Stomach smooth muscle (tissue), 2 donors: Measurements from ENCODE around the gene RASAL1.

ENCODE experiments used
- H3K27ac ChIP-seq: one replicate; pipeline ENCODE4 v1.7.0; 2013; ENCODE audit warnings: mild to moderate bottlenecking, low read length, inconsistent platforms
- H3K27me3 ChIP-seq, 2 donors: one replicate each; pipeline ENCODE4 v1.7.0; 2013; ENCODE audit warnings: low read length in 2 of 2; ENCODE audit not compliant: insufficient read depth in 2 of 2, control insufficient read depth in 1 of 2
- H3K36me3 ChIP-seq, 2 donors: one replicate each; pipeline ENCODE4 v1.7.0; 2013; ENCODE audit warnings: low read length in 2 of 2; ENCODE audit not compliant: control insufficient read depth in 2 of 2, insufficient read depth in 2 of 2
- H3K4me1 ChIP-seq: one replicate; pipeline ENCODE4 v1.7.0; 2013; ENCODE audit warnings: low read length; ENCODE audit not compliant: control insufficient read depth, insufficient read depth
- H3K4me3 ChIP-seq, 2 donors: one replicate each; pipeline ENCODE4 v1.7.0; 2013; ENCODE audit warnings: low read length in 2 of 2
- H3K9ac ChIP-seq, 2 donors: one replicate each; pipeline ENCODE4 v1.7.0; 2013; ENCODE audit warnings: low read length in 2 of 2, mild to moderate bottlenecking in 1 of 2
- H3K9me3 ChIP-seq, 2 donors: one replicate each; pipeline ENCODE4 v1.7.0; 2013; ENCODE audit warnings: low read length in 2 of 2; ENCODE audit not compliant: control insufficient read depth in 2 of 2
- donor health status: healthy.
- donor health status: Pancreatic carcinoma.

The RASAL1 gene

DNA sequence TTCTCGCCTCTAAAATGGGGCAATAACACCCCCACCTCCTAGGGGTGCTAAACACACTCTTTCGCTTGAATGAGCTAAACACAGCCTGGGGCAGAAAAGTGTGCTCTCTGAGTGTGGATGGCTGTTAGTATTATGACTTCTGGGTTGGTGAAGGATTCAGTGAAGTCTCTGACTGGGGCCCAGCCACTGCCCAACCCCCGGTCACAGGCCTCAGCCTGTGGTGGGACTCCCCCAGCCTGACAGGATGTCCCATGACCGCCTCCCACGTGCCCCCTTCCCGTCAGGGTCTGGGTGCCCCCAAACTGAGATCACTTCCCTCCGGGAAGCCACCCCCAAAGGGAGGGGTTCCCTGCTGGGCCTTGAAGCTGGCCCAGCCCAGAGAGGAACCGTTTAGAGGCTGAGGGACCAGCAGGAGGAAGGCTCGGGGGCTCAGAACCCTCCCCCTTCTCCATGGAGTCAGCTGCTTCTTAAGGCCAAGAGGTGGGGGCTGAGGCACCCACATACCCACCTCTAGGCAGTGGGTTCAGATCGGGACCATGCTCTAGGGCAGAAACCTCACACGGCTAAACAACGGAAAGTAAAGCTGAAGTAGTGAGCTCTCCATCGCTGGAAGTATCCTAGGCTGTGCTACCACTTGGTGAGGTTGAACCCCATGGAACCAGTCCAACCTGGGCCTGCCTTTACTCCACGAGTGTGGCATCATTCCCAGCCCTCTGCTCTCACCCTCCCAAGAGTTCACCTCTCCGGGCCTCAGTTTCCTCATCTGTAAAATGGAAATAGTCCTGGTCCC is 65.2 kb downstream of the RASAL1 start:
- H3K4me3 ChIP-seq, result no peak overlapping the region
- H3K27me3 ChIP-seq, result peaks cover 5 to 10% of the 10 kb centered on the region in 2 donors
- no peaks in the 10 kb centered on the region for H3K9me3 ChIP-seq
- peaks cover 2% of the 10 kb centered on the region for H3K4me1 ChIP-seq
- H3K36me3 ChIP-seq, result no peaks in the 10 kb centered on the region
- no peak overlapping the region for H3K27ac ChIP-seq
- H3K9ac ChIP-seq, result no peak overlapping the region

DNA sequence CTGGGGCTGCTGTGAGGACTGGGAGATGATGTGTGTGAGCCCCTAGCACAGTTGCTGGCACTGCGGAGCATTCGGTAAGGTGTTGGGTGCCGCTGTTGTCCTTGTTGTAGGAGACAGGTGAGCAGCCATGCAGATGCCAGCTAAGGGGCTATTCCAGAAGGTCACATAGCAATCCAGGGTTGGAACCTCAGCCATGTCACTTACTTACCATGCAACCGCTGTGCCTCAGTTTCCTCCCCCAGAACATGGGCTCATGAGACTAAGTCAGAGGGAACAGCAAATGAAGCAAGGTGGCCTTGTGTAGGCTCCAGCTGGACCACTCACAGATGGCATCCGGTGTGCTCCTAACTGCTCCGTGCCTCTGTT is 65.8 kb downstream of the RASAL1 start:
- Histone ChIP-seq H3K9ac (no peak overlapping the region), H3K27me3 (peaks cover 7 to 13% of the 10 kb centered on the region in 2 donors), H3K9me3 (no peaks in the 10 kb centered on the region), H3K4me3 (no peak overlapping the region), H3K27ac (no peak overlapping the region), H3K36me3 (no peaks in the 10 kb centered on the region), H3K4me1 (peaks cover 3% of the 10 kb centered on the region)

- no peaks in the 10 kb centered on the region for H3K9me3 ChIP-seq
- peaks cover 4% of the 10 kb centered on the region for H3K4me1 ChIP-seq
- H3K9ac ChIP-seq, result no peak overlapping the region
- H3K27me3 ChIP-seq, result peaks cover 13 to 18% of the 10 kb centered on the region in 2 donors
- H3K36me3 ChIP-seq, result no peaks in the 10 kb centered on the region
- H3K4me3 ChIP-seq, result no peak overlapping the region
- no peak overlapping the region for H3K27ac ChIP-seq
Measured at GRCh38 chr12:113069149-113069548, 66.4 kb downstream of the RASAL1 start.

DNA sequence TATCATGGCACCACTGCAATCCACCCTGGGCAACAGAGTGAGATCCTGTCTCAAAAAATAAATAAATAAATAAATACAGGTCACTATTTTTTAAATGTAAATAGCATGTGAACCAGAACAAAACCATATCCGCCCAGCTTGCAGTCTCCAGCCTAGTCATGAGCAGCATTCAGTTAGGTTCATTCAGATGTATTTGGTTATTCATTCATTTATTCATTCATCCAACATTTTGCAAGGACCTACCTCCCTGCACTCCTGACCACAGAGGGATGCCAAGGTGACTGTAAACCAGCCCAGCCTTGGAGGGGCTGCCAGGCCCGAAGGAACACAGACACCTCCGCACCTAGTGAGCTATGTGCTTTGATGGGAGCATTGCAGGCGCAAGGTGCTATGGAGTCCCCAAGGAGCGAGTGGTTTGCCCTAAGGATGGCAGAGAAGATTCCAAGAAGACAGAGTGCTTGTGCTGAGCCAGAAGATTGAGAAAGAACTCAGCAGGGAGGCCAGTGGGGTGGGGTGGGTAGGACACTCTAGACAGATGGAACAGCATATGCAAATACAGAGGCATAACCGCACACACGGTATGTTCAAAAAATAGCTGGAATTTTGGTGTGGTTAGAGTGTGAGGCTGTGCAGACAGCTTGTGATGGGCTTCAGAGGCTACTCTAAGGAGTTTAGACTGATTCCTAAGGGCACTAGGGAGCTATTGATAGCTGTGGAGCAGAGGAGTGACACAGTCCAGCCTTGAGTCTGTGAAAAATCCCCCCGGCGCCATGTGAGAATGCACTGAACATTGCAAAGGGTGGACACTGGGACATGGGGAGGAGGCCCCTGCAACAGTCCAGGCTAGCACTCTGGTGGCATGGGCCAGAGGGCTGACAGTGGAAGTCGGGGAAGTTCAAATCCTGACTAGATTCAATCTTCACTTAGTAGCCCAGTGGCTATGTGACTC is 67.3 kb downstream of the RASAL1 start:
- Histone ChIP-seq H3K27ac (no peak overlapping the region), H3K4me1 (peaks cover 4% of the 10 kb centered on the region), H3K9me3 (no peaks in the 10 kb centered on the region), H3K4me3 (no peak overlapping the region), H3K36me3 (no peaks in the 10 kb centered on the region), H3K9ac (no peak overlapping the region), H3K27me3 (peaks cover 17 to 26% of the 10 kb centered on the region in 2 donors)

- Histone ChIP-seq H3K27me3 (peaks cover 17 to 32% of the 10 kb centered on the region in 2 donors), H3K36me3 (no peaks in the 10 kb centered on the region), H3K4me3 (no peak overlapping the region), H3K4me1 (peaks cover 4% of the 10 kb centered on the region), H3K27ac (no peak overlapping the region), H3K9me3 (no peaks in the 10 kb centered on the region), H3K9ac (no peak overlapping the region)
Measured at GRCh38 chr12:113066813-113067400, 68.7 kb downstream of the RASAL1 start.

DNA sequence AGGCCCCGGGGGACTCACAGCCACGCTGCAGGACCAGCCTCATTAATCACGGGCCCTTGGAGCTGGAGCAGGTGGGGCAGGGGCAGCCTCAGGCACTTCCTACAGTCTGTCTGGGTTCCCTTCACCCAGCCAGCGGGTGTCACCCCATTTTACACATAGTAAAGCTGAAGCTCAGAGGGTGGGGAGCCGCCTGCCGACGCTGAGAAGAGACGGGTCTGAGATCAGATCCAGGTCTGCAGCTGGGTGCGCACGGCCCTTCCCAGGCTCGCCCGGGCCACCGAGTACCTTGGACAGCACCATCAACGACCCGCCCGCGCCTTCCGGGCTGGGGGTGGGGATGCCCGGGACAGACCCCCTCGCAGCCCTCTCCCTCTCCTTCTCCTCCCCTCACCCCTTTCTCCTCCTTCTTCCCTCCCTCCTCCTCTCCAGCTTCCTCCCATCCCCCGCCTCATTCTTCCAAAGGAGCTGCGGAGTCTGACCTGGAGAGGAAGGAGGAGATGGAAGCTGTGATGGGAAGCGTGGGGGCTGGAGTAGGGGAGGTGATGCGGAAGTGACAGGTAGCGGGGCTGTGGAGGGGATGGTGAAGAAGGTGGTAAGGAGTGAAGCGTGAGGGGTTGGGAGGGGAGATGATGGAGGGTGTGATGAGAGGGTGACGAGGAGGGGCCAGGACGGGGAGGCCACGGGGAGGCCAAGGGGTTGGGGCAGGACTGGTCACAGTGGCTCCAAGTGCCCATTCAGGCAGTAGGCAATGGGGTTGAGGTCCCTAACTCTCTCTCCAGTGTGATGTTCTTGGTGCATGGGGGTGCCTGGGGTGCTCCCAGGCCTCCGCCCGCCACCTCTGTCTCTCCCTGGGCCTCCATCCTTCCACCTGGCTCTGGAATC is 70.2 kb downstream of the RASAL1 start:
- no peak overlapping the region for H3K9ac ChIP-seq
- peaks cover 4% of the 10 kb centered on the region for H3K4me1 ChIP-seq
- no peaks in the 10 kb centered on the region for H3K9me3 ChIP-seq
- H3K4me3 ChIP-seq, result no peak overlapping the region
- no peak overlapping the region for H3K27ac ChIP-seq
- H3K36me3 ChIP-seq, result no peaks in the 10 kb centered on the region
- peaks cover 17 to 40% of the 10 kb centered on the region in 2 donors for H3K27me3 ChIP-seq

- Histone ChIP-seq H3K27me3 (peaks cover 17 to 39% of the 10 kb centered on the region in 2 donors), H3K27ac (no peak overlapping the region), H3K9ac (no peak overlapping the region)
Measured at GRCh38 chr12:113064395-113065125, 71.0 kb downstream of the RASAL1 start.

GRCh38 chr12:113063396-113064350 is 71.9 kb downstream of the RASAL1 start:
- H3K27me3 ChIP-seq, result peaks cover 18 to 39% of the 10 kb centered on the region in 2 donors

More at GRCh38 chr12:113064395-113065125, 71.0 kb downstream of the RASAL1 start:
- Histone ChIP-seq H3K9me3 (no peaks in the 10 kb centered on the region), H3K4me1 (peaks cover 4% of the 10 kb centered on the region), H3K4me3 (no peak overlapping the region), H3K36me3 (no peaks in the 10 kb centered on the region)

More at GRCh38 chr12:113063396-113064350, 71.9 kb downstream of the RASAL1 start:
- H3K36me3 ChIP-seq, result no peaks in the 10 kb centered on the region
- H3K4me1 ChIP-seq, result peaks cover 4% of the 10 kb centered on the region
- H3K9me3 ChIP-seq, result no peaks in the 10 kb centered on the region
- H3K4me3 ChIP-seq, result no peak overlapping the region
- H3K27ac ChIP-seq, result no peak overlapping the region
- H3K9ac ChIP-seq, result no peak overlapping the region
